GM12878 (cell line): ENCODE measurements around the gene CAMTA1. TPM values are rescaled to one million over a fixed set of nuclear protein-coding genes. Genes with fewer than 3 reads are reported as not detected.

ENCODE experiments used
- ATAC-seq: fragments of 200-7000 bp; cut with Tn5 transposase; 3 replicates; pipeline ENCODE4 v1.9.1; 2020; ENCODE audit warnings: mild to moderate bottlenecking, moderate library complexity
- BruUV-seq: library from RNA; stranded (reverse); fragments of 400-500 nt; replicated peaks from 2 replicates; lab custom pipeline; 2021; lab: Mats Ljungman, UMichigan
- CTCF ChIA-PET: fragments of 300-600 bp; sonication (Branson Sonifier 250); formaldehyde crosslinking; extraction: SDS; loops from one replicate; lab custom pipeline; 2021; ENCODE audit warnings: inconsistent platforms; lab: Yijun Ruan, JAX
- POLR2A ChIA-PET: fragments of 350-600 bp; formaldehyde crosslinking; extraction: SDS; loops from one replicate; lab custom pipeline; 2021; ENCODE audit warnings: inconsistent platforms; lab: Charles Lee
- RAD21 ChIA-PET: fragments of 300-600 bp; sonication (Branson Sonifier 250); formaldehyde crosslinking; loops from one replicate; lab custom pipeline; 2023; ENCODE audit warnings: antibody characterized with exemption; ENCODE audit not compliant: unreplicated experiment; lab: Charles Lee
- SMC1A ChIA-PET: fragments of 300-600 bp; sonication (Branson Sonifier 250); formaldehyde crosslinking; loops from one replicate; lab custom pipeline; 2023; ENCODE audit not compliant: unreplicated experiment, uncharacterized antibody; lab: Charles Lee
- DNase-seq: peaks from one replicate; pipeline ENCODE4 v3.0.0-alpha.2; 2011; ENCODE audit warnings: low read depth, low spot score
- FAIRE-seq: peaks from 3 replicates; lab custom pipeline; 2011; peaks lifted over from hg19 to GRCh38; lab: Jason Lieb, UNC
- H2AFZ ChIP-seq: 2 replicates; pipeline ENCODE4 v1.6.0; 2011; ENCODE audit warnings: low read depth, low read length, control low read depth; ENCODE audit not compliant: control insufficient read depth
- H3K27ac ChIP-seq: 2 replicates; pipeline ENCODE4 v1.5.1; 2011; ENCODE audit warnings: control low read depth; ENCODE audit not compliant: control insufficient read depth, insufficient read depth
- H3K27me3 ChIP-seq, 2 experiments: replicated peaks in 1 of 2; 2 replicates each; pipeline versions ENCODE4 v1.6.0 to v1.6.1; 2011; ENCODE audit warnings: low read length in 1 of 2; ENCODE audit not compliant: control insufficient read depth in 2 of 2, insufficient read depth in 2 of 2
- H3K36me3 ChIP-seq, 2 experiments: 2 replicates each; pipeline ENCODE4 v1.5.1; 2011; ENCODE audit warnings: low read length in 1 of 2; ENCODE audit not compliant: control insufficient read depth in 2 of 2, insufficient read depth in 2 of 2
- H3K4me1 ChIP-seq: 2 replicates; pipeline ENCODE4 v1.6.1; 2011; ENCODE audit warnings: mild to moderate bottlenecking, low read length, moderate library complexity, mixed read lengths; ENCODE audit not compliant: control insufficient read depth, insufficient read depth
- H3K4me2 ChIP-seq: 2 replicates; pipeline ENCODE4 v1.6.0; 2011; ENCODE audit warnings: control low read depth; ENCODE audit not compliant: control insufficient read depth, insufficient read depth
- H3K4me3 ChIP-seq: fragments of 200-600 bp; sonication (generic); 2 replicates; pipeline ENCODE4 v1.5.1; 2016
- H3K79me2 ChIP-seq: 2 replicates; pipeline ENCODE4 v1.6.0; 2011; ENCODE audit warnings: low read length; ENCODE audit not compliant: control insufficient read depth, insufficient read depth
- H3K9ac ChIP-seq: 2 replicates; pipeline ENCODE4 v1.8.0; 2011; ENCODE audit warnings: low read length, control low read depth, mixed read lengths; ENCODE audit not compliant: control insufficient read depth, insufficient read depth
- H3K9me3 ChIP-seq: replicated peaks from 3 replicates; pipeline ENCODE4 v1.5.1; 2011; ENCODE audit warnings: mild to moderate bottlenecking, low read length; ENCODE audit not compliant: control insufficient read depth, insufficient read depth
- H4K20me1 ChIP-seq: 2 replicates; pipeline ENCODE4 v1.6.0; 2011; ENCODE audit not compliant: control insufficient read depth, insufficient read depth
- ASH2L ChIP-seq: fragments of 300-600, 200-600 bp; sonication (generic); IDR thresholded peaks from 2 replicates; pipeline ENCODE4 v1.6.1; 2017; ENCODE audit warnings: low read depth, mild to moderate bottlenecking, borderline replicate concordance
- BMI1 ChIP-seq: fragments of 450-650 bp; IDR thresholded peaks from 2 replicates; pipeline ENCODE4 v1.6.1; 2016; ENCODE audit warnings: mild to moderate bottlenecking, moderate library complexity, borderline replicate concordance
- CBX3 ChIP-seq: fragments of 200-600 bp; sonication (generic); IDR thresholded peaks from 2 replicates; pipeline ENCODE4 v1.6.1; 2016; ENCODE audit warnings: low read depth, borderline replicate concordance
- DPF2 ChIP-seq: fragments of 450-650 bp; IDR thresholded peaks from 2 replicates; pipeline ENCODE4 v1.6.1; 2017; ENCODE audit warnings: mild to moderate bottlenecking
- HDGF ChIP-seq: fragments of 450-650 bp; IDR thresholded peaks from 2 replicates; pipeline ENCODE4 v1.6.1; 2016; ENCODE audit warnings: antibody characterized with exemption
- MXI1 ChIP-seq: fragments of 150-350 bp; IDR thresholded peaks from 2 replicates; pipeline ENCODE4 v1.6.1; 2011; ENCODE audit warnings: low read depth, mild to moderate bottlenecking, inconsistent platforms, low read length, improper control_type of control experiment
- NFXL1 ChIP-seq: fragments of 450-650 bp; IDR thresholded peaks from 2 replicates; pipeline ENCODE4 v1.6.1; 2017; ENCODE audit warnings: antibody characterized with exemption, mild to moderate bottlenecking, borderline replicate concordance
- PAX5 ChIP-seq: IDR thresholded peaks from 2 replicates; pipeline ENCODE4 v1.6.1; 2011; ENCODE audit warnings: low read depth, low read length, borderline replicate concordance
- SIN3A ChIP-seq: IDR thresholded peaks from 2 replicates; pipeline ENCODE4 v1.6.1; 2012; ENCODE audit warnings: low read depth, low read length, improper control_type of control experiment
- WGBS: methylation state at CpG from one replicate; pipeline ENCODE4 v1.1.6; 2016; ENCODE audit warnings: low lambda C conversion rate; ENCODE audit not compliant: insufficient replicate concordance, insufficient coverage; ENCODE audit errors: missing lambda C conversion rate; 5-methylcytosine and 5-hydroxymethylcytosine counted together
- in situ Hi-C: fragments of 300-500 bp; cut with MboI; formaldehyde crosslinking; loops from 9 replicates; pipeline ENCODE4 v1.14.3; 2018; ENCODE audit warnings: mixed read lengths
- intact Hi-C: fragments of 100-400 bp; cut with micrococcal nuclease; formaldehyde crosslinking; loops from one replicate; pipeline ENCODE4 v1.14.2; 2022; ENCODE audit not compliant: unreplicated experiment
- polyA plus RNA-seq, 11 experiments: library from polyadenylated mRNA; depleted of rRNA in 4 of 11; unstranded in 6 of 11; stranded (reverse) in 5 of 11; fragments of >200 nt; fragmentation: Nextera tagmentation in 4 of 11; fragmentation: Illumina TruSeq in 1 of 11; extraction: Ambion mirVana in 4 of 11; extraction: Trizol in 1 of 11; gene quantifications; 1 replicate in 1 of 11; 2 replicates in 10 of 11; pipeline versions ENCODE4 v1.2.1 to v1.2.3, GENCODE V29; 2011 to 2016; ENCODE audit warnings: inconsistent platforms in 2 of 11, missing spikeins in 2 of 11, low read depth in 1 of 11
- total RNA-seq, 4 experiments: library from RNA; depleted of rRNA in 3 of 4; stranded (reverse); fragments of >200 nt in 3 of 4; fragmentation: Illumina TruSeq in 1 of 4; extraction: Trizol in 1 of 4; gene quantifications; 2 replicates each; pipeline versions ENCODE4 v1.2.1 to v1.2.3, GENCODE V29; 2013 to 2021
- TF ChIP-seq, protein P1 (sequence below): fragments of 450-650 bp; IDR thresholded peaks from 2 replicates; pipeline ENCODE4 v1.6.1; 2017; ENCODE audit warnings: antibody characterized with exemption, mild to moderate bottlenecking, moderate library complexity
- TF ChIP-seq, protein P2 (sequence below): fragments of 450-650 bp; IDR thresholded peaks from 2 replicates; pipeline ENCODE4 v1.6.1; 2018; ENCODE audit warnings: mild to moderate bottlenecking, low read depth, moderate library complexity; ENCODE audit not compliant: partially characterized antibody
- TF ChIP-seq, protein P3 (sequence below): IDR thresholded peaks from 2 replicates; pipeline ENCODE4 v1.6.1; 2012; ENCODE audit warnings: low read depth, low read length, improper control_type of control experiment
- TF ChIP-seq, protein P4 (sequence below): fragments of 450-650 bp; formaldehyde crosslinking; IDR thresholded peaks from 2 replicates; pipeline ENCODE4 v1.4.0; 2020; ENCODE audit warnings: mild to moderate bottlenecking, moderate library complexity

Gene CAMTA1
- total and polyA plus RNA-seq, 10 of the 15 experiments (the other 5 are each of a cell fraction or from before 2014, with no cell fraction given): 37.7 to 148 (median 76.4) TPM

DNA sequence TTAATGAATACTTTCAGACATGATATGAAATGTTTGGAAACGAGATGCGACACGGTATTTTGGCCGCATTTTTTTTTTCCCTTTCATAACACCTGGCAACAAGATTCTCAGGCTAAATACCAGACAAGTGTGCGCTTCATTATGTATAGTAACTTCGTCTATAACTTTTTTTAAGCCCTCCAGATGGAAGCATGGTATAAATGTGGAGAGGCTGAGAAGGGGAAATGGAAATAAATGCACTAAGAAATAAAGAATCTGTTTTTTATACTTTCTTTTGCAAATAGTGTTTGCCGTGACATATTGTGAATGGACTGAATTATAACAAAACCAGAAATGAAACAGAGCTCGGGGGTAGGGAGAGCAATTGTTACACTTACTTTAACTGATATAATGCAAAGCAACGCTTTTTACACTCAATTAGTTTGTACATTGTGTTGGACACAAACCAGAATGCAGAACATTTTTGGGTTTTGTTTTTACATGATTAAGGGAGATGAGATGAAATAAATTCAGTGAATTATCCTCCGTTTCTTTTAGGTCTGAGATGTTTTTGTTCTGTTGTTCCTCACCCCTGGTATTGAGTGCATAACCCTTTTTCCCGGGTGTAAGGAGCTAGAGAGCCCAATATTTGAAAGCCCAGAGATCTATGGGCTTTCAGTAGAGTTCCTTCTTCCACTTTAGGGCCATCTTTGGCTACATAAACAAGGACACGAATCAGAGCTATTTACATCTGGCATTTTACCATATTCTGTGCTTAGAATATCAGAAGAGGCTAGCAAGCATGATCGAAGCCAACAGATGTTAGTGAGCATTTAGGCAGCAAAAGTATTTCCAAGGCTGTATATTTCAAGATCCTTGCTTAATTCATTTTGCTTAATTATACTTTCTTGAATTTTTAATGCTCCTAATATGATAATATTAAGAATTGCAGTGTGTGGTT is 478.0 kb downstream of the CAMTA1 start:
- DNase-seq: no peak
- H3K4me1 ChIP-seq: no peaks in the 10 kb centered on the region
- no peak for FAIRE-seq
- in situ Hi-C loops: no loop called here
- RAD21 ChIA-PET: interaction anchor here (0.5 kb wide), 1 partner anchor 1462 kb away, joined by 4 read pairs; no protein-coding TSS in a partner anchor
- no peaks in the 10 kb centered on the region for H3K79me2 ChIP-seq
- no peaks in the 10 kb centered on the region for H3K27me3 ChIP-seq
- intact Hi-C loops: no loop called here
- 34% methylated on average over 13 of the region's 13 CpGs for WGBS
- no peaks in the 10 kb centered on the region for H3K9me3 ChIP-seq
- H3K4me3 ChIP-seq: no peak overlapping the region
- H4K20me1 ChIP-seq: no peaks in the 10 kb centered on the region
- H3K4me2 ChIP-seq: no peak overlapping the region
- ATAC-seq: no peak
- SMC1A ChIA-PET: no interaction called here
- no peak overlapping the region for H3K27ac ChIP-seq
- H3K9ac ChIP-seq: no peak overlapping the region
- no peak overlapping the region for H2AFZ ChIP-seq
- POLR2A ChIA-PET: no interaction called here
- CTCF ChIA-PET: no interaction called here
- no TSS peak for BruUV-seq
- H3K36me3 ChIP-seq: no peaks in the 10 kb centered on the region
- TF ChIP-seq, protein P1, sequence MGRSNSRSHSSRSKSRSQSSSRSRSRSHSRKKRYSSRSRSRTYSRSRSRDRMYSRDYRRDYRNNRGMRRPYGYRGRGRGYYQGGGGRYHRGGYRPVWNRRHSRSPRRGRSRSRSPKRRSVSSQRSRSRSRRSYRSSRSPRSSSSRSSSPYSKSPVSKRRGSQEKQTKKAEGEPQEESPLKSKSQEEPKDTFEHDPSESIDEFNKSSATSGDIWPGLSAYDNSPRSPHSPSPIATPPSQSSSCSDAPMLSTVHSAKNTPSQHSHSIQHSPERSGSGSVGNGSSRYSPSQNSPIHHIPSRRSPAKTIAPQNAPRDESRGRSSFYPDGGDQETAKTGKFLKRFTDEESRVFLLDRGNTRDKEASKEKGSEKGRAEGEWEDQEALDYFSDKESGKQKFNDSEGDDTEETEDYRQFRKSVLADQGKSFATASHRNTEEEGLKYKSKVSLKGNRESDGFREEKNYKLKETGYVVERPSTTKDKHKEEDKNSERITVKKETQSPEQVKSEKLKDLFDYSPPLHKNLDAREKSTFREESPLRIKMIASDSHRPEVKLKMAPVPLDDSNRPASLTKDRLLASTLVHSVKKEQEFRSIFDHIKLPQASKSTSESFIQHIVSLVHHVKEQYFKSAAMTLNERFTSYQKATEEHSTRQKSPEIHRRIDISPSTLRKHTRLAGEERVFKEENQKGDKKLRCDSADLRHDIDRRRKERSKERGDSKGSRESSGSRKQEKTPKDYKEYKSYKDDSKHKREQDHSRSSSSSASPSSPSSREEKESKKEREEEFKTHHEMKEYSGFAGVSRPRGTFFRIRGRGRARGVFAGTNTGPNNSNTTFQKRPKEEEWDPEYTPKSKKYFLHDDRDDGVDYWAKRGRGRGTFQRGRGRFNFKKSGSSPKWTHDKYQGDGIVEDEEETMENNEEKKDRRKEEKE: no peak
- TF ChIP-seq NFXL1 (no peak), SIN3A (no peak), BMI1 (no peak), HDGF (no peak), ASH2L (no peak), PAX5 (no peak), MXI1 (no peak), CBX3 (no peak), DPF2 (no peak)
- TF ChIP-seq, protein P2, sequence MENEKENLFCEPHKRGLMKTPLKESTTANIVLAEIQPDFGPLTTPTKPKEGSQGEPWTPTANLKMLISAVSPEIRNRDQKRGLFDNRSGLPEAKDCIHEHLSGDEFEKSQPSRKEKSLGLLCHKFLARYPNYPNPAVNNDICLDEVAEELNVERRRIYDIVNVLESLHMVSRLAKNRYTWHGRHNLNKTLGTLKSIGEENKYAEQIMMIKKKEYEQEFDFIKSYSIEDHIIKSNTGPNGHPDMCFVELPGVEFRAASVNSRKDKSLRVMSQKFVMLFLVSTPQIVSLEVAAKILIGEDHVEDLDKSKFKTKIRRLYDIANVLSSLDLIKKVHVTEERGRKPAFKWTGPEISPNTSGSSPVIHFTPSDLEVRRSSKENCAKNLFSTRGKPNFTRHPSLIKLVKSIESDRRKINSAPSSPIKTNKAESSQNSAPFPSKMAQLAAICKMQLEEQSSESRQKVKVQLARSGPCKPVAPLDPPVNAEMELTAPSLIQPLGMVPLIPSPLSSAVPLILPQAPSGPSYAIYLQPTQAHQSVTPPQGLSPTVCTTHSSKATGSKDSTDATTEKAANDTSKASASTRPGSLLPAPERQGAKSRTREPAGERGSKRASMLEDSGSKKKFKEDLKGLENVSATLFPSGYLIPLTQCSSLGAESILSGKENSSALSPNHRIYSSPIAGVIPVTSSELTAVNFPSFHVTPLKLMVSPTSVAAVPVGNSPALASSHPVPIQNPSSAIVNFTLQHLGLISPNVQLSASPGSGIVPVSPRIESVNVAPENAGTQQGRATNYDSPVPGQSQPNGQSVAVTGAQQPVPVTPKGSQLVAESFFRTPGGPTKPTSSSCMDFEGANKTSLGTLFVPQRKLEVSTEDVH: no peak
- TF ChIP-seq, protein P3, sequence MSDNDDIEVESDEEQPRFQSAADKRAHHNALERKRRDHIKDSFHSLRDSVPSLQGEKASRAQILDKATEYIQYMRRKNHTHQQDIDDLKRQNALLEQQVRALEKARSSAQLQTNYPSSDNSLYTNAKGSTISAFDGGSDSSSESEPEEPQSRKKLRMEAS: no peak
- TF ChIP-seq, protein P4, sequence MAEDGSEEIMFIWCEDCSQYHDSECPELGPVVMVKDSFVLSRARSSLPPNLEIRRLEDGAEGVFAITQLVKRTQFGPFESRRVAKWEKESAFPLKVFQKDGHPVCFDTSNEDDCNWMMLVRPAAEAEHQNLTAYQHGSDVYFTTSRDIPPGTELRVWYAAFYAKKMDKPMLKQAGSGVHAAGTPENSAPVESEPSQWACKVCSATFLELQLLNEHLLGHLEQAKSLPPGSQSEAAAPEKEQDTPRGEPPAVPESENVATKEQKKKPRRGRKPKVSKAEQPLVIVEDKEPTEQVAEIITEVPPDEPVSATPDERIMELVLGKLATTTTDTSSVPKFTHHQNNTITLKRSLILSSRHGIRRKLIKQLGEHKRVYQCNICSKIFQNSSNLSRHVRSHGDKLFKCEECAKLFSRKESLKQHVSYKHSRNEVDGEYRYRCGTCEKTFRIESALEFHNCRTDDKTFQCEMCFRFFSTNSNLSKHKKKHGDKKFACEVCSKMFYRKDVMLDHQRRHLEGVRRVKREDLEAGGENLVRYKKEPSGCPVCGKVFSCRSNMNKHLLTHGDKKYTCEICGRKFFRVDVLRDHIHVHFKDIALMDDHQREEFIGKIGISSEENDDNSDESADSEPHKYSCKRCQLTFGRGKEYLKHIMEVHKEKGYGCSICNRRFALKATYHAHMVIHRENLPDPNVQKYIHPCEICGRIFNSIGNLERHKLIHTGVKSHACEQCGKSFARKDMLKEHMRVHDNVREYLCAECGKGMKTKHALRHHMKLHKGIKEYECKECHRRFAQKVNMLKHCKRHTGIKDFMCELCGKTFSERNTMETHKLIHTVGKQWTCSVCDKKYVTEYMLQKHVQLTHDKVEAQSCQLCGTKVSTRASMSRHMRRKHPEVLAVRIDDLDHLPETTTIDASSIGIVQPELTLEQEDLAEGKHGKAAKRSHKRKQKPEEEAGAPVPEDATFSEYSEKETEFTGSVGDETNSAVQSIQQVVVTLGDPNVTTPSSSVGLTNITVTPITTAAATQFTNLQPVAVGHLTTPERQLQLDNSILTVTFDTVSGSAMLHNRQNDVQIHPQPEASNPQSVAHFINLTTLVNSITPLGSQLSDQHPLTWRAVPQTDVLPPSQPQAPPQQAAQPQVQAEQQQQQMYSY: no peak
